Activated T-helper 2 cell treated with anti-CD3 and anti-CD28 coated beads, Interferon-gamma antibody, Interleukin-2, Interleukin-4, amounts not matched to agents 10 μg/mL and 5 μg/mL and 100 μg/mL, durations not matched to agents 14 hours and 24 hours and 36 hours (primary cell): ENCODE results near the gene PRPS1. TPM values are rescaled to one million over a fixed set of nuclear protein-coding genes. Genes with fewer than 3 reads are reported as not detected.
"Not testable (repeated sequence)": the region's sequence is repeated elsewhere in the genome, so short reads cannot be mapped to it uniquely, and the experiment has no call there.

Source experiments
- DNase-seq: peaks from one replicate; pipeline ENCODE4 v3.0.0; 2021; ENCODE audit warnings: low spot score
- H3K27ac Mint-ChIP-seq: one replicate; pipeline ENCODE4 v1.8.0; 2021; ENCODE audit warnings: mixed read lengths
- H3K27me3 Mint-ChIP-seq: one replicate; pipeline ENCODE4 v1.8.0; 2021; ENCODE audit warnings: low read depth, mixed read lengths
- H3K36me3 Mint-ChIP-seq: one replicate; pipeline ENCODE4 v1.8.0; 2021; ENCODE audit warnings: low read depth, mixed read lengths
- H3K4me1 Mint-ChIP-seq: one replicate; pipeline ENCODE4 v1.8.0; 2021; ENCODE audit warnings: low read depth, mixed read lengths
- H3K4me3 Mint-ChIP-seq: one replicate; pipeline ENCODE4 v1.8.0; 2021; ENCODE audit warnings: low read depth, mild to moderate bottlenecking, moderate library complexity, mixed read lengths
- H3K9me3 Mint-ChIP-seq: one replicate; pipeline ENCODE4 v1.8.0; 2021; ENCODE audit warnings: mixed read lengths
- intact Hi-C: fragments of 100-400 bp; cut with micrococcal nuclease; formaldehyde crosslinking; loops from one replicate; pipeline ENCODE4 v1.15.1; 2023
- total RNA-seq: library from RNA; stranded (reverse); gene quantifications from 2 replicates; pipeline ENCODE4 v1.2.3, GENCODE V29; 2022

Gene PRPS1
- total RNA-seq, 1 donor from 2014 or later = 94.4 TPM

DNA sequence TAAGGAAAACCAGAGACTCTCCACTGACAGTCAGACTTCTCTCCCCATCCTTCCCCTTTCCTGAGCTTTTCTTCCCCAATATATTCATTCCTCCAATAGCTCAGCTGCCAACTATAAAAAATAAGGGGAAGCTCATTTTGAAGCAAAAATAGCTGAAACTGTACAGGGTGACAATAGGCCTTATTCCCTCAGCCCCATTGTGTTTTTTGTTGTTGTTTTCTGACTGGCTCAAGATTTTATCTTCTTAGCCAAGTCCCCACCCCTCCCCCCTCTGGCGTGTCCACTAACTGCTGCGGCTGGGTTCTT is 26.2 kb downstream of the PRPS1 start:
- H3K27ac Mint-ChIP-seq = no peak overlapping the region
- peaks cover 5% of the 10 kb centered on the region for H3K4me1 Mint-ChIP-seq
- peaks cover 3% of the 10 kb centered on the region for H3K36me3 Mint-ChIP-seq
- H3K27me3 Mint-ChIP-seq = no peaks in the 10 kb centered on the region
- intact Hi-C loops = no loop called here
- H3K9me3 Mint-ChIP-seq = no peaks in the 10 kb centered on the region
- no peak for DNase-seq
- H3K4me3 Mint-ChIP-seq = no peak overlapping the region

GRCh38 chrX:107654872-107655761 is 26.8 kb downstream of the PRPS1 start:
- peaks cover 5% of the 10 kb centered on the region for H3K4me1 Mint-ChIP-seq
- H3K27me3 Mint-ChIP-seq = no peaks in the 10 kb centered on the region
- H3K27ac Mint-ChIP-seq = no peak overlapping the region
- DNase-seq = peak; percentile 46
- intact Hi-C loops = loop anchor here (1.0 to 5.0 kb wide), 4 partner anchors 62 to 417 kb away; partner anchors contain the start of gene NCBP2L
- H3K36me3 Mint-ChIP-seq = peaks cover 3% of the 10 kb centered on the region
- no peak overlapping the region for H3K4me3 Mint-ChIP-seq
- H3K9me3 Mint-ChIP-seq = no peaks in the 10 kb centered on the region

GRCh38 chrX:107656978-107657377 is 28.7 kb downstream of the PRPS1 start:
- intact Hi-C loops = loop anchor here (5.0 kb wide), 2 partner anchors 75 to 415 kb away; no protein-coding TSS in a partner anchor
- Mint-ChIP-seq H3K36me3 (no peaks in the 10 kb centered on the region), H3K27ac (no peak overlapping the region), H3K27me3 (no peaks in the 10 kb centered on the region), H3K9me3 (no peaks in the 10 kb centered on the region), H3K4me3 (no peak overlapping the region), H3K4me1 (peaks cover 5% of the 10 kb centered on the region)
- no peak for DNase-seq

- no peaks in the 10 kb centered on the region for H3K27me3 Mint-ChIP-seq
- intact Hi-C loops = loop anchor here (1.0 to 5.0 kb wide), 5 partner anchors 59 to 414 kb away; partner anchors contain the start of gene NCBP2L
- no peak for DNase-seq
- H3K27ac Mint-ChIP-seq = no peak overlapping the region
- no peak overlapping the region for H3K4me3 Mint-ChIP-seq
- peaks cover 5% of the 10 kb centered on the region for H3K4me1 Mint-ChIP-seq
- H3K36me3 Mint-ChIP-seq = no peaks in the 10 kb centered on the region
- no peaks in the 10 kb centered on the region for H3K9me3 Mint-ChIP-seq
Observed at GRCh38 chrX:107658660-107659059, 30.4 kb downstream of the PRPS1 start.

- H3K36me3 Mint-ChIP-seq = no peaks in the 10 kb centered on the region
- intact Hi-C loops = loop anchor here (1.0 to 5.0 kb wide), 5 partner anchors 58 to 413 kb away; partner anchors contain the start of gene NCBP2L
Observed at GRCh38 chrX:107659286-107659685, 31.0 kb downstream of the PRPS1 start.

GRCh38 chrX:107659768-107660167 is 31.5 kb downstream of the PRPS1 start:
- Mint-ChIP-seq H3K36me3 (no peaks in the 10 kb centered on the region), H3K9me3 (no peaks in the 10 kb centered on the region), H3K4me1 (peaks cover 5% of the 10 kb centered on the region), H3K27ac (no peak overlapping the region), H3K4me3 (no peak overlapping the region), H3K27me3 (no peaks in the 10 kb centered on the region)
- DNase-seq = no peak
- intact Hi-C loops = loop anchor here (1.0 to 5.0 kb wide), 5 partner anchors 58 to 413 kb away; partner anchors contain the start of gene NCBP2L

More at GRCh38 chrX:107659286-107659685, 31.0 kb downstream of the PRPS1 start:
- Mint-ChIP-seq H3K4me1 (peaks cover 5% of the 10 kb centered on the region), H3K27ac (no peak overlapping the region), H3K9me3 (no peaks in the 10 kb centered on the region), H3K4me3 (no peak overlapping the region), H3K27me3 (no peaks in the 10 kb centered on the region)
- DNase-seq = no peak

DNA sequence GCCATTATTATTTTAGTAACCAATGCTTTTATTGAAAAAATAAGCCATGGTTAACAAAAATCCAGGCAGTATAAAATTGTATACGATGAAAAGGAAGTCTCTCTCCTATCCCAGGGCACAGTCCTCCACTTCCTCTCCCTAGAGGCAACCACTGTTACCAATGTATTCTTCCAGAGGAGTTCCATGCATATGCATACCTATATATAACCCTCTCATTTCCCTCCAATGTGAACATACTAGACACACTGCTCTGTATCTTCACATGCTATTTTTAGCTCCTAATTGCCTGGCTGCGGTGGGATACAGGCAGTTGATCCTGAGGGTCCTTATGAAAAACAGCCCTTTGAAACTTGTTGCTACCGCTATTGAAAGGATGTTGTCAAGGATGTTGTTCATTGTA is 33.8 kb downstream of the PRPS1 start:
- H3K4me1 Mint-ChIP-seq = peaks cover under 1% of the 10 kb centered on the region
- no peak for DNase-seq
- no peak overlapping the region for H3K27ac Mint-ChIP-seq
- H3K9me3 Mint-ChIP-seq = no peaks in the 10 kb centered on the region
- intact Hi-C loops = no loop called here
- H3K4me3 Mint-ChIP-seq = no peak overlapping the region
- H3K27me3 Mint-ChIP-seq = no peaks in the 10 kb centered on the region
- peaks cover 3% of the 10 kb centered on the region for H3K36me3 Mint-ChIP-seq

- DNase-seq = no peak
- no peaks in the 10 kb centered on the region for H3K27me3 Mint-ChIP-seq
- peaks cover 2% of the 10 kb centered on the region for H3K4me1 Mint-ChIP-seq
- H3K4me3 Mint-ChIP-seq = no peak overlapping the region
- no peak overlapping the region for H3K27ac Mint-ChIP-seq
- no peaks in the 10 kb centered on the region for H3K9me3 Mint-ChIP-seq
- intact Hi-C loops = no loop called here
- H3K36me3 Mint-ChIP-seq = peaks cover 8% of the 10 kb centered on the region
Observed at GRCh38 chrX:107662824-107663223, 34.5 kb downstream of the PRPS1 start.

DNA sequence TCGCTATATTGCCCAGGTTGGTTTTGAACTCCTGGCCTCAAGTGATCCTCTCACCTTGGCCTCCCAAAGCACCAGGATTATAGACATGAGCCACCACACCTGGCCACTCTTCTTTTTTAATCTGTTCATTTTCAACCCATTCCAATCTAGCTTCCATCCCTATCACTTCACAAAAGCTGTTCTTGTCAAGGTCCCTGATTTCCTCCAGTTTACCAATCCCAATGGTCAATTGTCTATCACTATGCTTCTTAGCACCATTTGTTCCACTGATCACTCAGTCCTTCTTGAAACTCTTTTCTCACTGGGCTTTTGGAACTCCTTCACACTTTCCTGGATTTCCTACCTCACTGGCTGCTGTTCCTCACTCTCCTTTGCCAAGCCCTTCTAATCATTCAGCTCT is 38.6 kb downstream of the PRPS1 start:
- H3K27me3 Mint-ChIP-seq = no peaks in the 10 kb centered on the region
- intact Hi-C loops = no loop called here
- no peak overlapping the region for H3K4me3 Mint-ChIP-seq
- no peaks in the 10 kb centered on the region for H3K9me3 Mint-ChIP-seq
- H3K27ac Mint-ChIP-seq = no peak overlapping the region
- H3K36me3 Mint-ChIP-seq = peaks cover 8% of the 10 kb centered on the region
- no peak for DNase-seq
- peaks cover 4% of the 10 kb centered on the region for H3K4me1 Mint-ChIP-seq

DNA sequence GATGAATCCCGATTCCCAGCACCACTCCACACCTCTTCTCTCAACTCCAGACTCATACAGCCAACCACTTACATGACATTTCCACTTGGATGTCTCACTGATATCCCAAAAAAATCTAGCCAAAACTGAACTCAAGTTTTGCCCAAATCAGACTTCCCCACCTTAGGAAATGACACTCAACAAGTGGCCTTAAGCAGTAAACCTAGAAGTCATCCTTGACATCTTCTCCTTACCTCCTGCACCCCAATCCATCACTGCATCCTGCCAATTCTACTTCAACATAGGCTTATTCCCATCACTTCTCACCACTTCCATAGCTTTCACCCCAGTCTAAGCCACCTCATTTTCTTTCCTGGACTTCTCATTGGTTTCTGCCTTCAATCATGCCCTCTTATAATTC is 39.1 kb downstream of the PRPS1 start:
- intact Hi-C loops = no loop called here
- peaks cover 8% of the 10 kb centered on the region for H3K36me3 Mint-ChIP-seq
- H3K27me3 Mint-ChIP-seq = no peaks in the 10 kb centered on the region
- no peak overlapping the region for H3K27ac Mint-ChIP-seq
- no peak for DNase-seq
- H3K9me3 Mint-ChIP-seq = no peaks in the 10 kb centered on the region
- H3K4me1 Mint-ChIP-seq = peaks cover 5% of the 10 kb centered on the region
- no peak overlapping the region for H3K4me3 Mint-ChIP-seq

GRCh38 chrX:107668710-107669109 is 40.4 kb downstream of the PRPS1 start:
- H3K27ac Mint-ChIP-seq, H3K27me3 Mint-ChIP-seq, intact Hi-C loops, DNase-seq, H3K4me3 Mint-ChIP-seq, H3K36me3 Mint-ChIP-seq, H3K9me3 Mint-ChIP-seq: not testable (repeated sequence)
- H3K4me1 Mint-ChIP-seq = peaks cover 14% of the 10 kb centered on the region

GRCh38 chrX:107669261-107669660 is 41.0 kb downstream of the PRPS1 start:
- intact Hi-C loops = no loop called here
- DNase-seq = no peak
- H3K27ac Mint-ChIP-seq = no peak overlapping the region
- H3K36me3 Mint-ChIP-seq = peaks cover 8% of the 10 kb centered on the region
- peaks cover 16% of the 10 kb centered on the region for H3K4me1 Mint-ChIP-seq
- H3K27me3 Mint-ChIP-seq = no peaks in the 10 kb centered on the region
- no peak overlapping the region for H3K4me3 Mint-ChIP-seq
- H3K9me3 Mint-ChIP-seq = no peaks in the 10 kb centered on the region

DNA sequence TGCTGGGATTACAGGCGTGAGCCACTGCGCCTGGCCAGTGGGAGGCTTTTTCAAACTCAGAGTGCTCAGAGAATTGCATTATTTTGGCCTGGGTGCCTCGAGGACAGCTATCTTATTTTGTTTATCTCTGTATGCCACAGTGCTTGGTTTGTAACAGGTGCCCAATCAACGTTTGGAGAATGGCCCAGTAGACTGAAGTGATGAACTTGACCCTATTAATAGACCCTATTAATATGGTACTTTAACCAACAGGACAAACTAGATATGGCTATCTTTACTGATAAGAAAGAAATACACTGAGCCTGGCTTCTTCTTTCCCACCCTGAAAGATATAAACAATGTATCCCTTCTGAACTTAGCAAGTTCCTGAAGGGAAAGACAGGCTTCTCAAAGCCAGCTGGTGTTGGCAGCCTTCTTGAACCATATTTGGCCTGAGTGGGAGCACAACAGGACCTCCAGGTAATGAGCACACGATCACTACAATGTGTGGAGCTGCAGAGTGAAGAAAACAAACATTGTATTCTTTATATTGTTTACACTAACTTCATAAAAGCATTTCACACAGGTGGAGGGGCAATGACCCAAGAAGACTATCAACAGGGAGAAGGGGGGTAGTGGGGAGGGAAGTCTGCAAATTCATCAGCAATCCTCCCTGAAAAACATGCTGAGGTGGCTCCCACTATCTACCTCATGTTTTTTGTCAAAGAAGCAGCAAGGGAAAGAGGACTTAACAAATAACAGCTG is 41.7 kb downstream of the PRPS1 start:
- Mint-ChIP-seq H3K36me3 (peaks cover 10% of the 10 kb centered on the region), H3K27ac (no peak overlapping the region), H3K4me1 (peaks cover 24% of the 10 kb centered on the region), H3K27me3 (no peaks in the 10 kb centered on the region), H3K9me3 (no peaks in the 10 kb centered on the region), H3K4me3 (no peak overlapping the region)
- intact Hi-C loops = loop anchor here (5.0 kb wide), 1 partner anchor 177 kb away; no protein-coding TSS in a partner anchor
- no peak for DNase-seq
